Sciatic nerve (tissue), 2 donors: ENCODE measurements around the gene SRP9. TPM values are rescaled to one million over a fixed set of nuclear protein-coding genes. Genes with fewer than 3 reads are reported as not detected.
"Not testable (repeated sequence)": the region's sequence is repeated elsewhere in the genome, so short reads cannot be mapped to it uniquely, and the experiment has no call there.

ENCODE experiments used
- ATAC-seq: fragments of 200-7000 bp; cut with Tn5 transposase; one replicate; pipeline ENCODE4 v1.9.1; 2020; ENCODE audit warnings: mild to moderate bottlenecking, moderate library complexity
- DNase-seq: peaks from one replicate; pipeline ENCODE4 v3.0.0-alpha.2; 2020; ENCODE audit warnings: low spot score
- intact Hi-C: fragments of 100-400 bp; cut with DNase I; formaldehyde crosslinking; loops from one replicate; pipeline ENCODE4 v1.14.2; 2022
- total RNA-seq: library from RNA; stranded (reverse); fragmentation: NEBNext Ultra II Directional; extraction: Animal tissue kit (Norgen Biotek cat#: 25700); gene quantifications from one replicate; pipeline ENCODE4 v1.2.1, GENCODE V29; 2021
- donor health status: DM: no; HTN: no; CAD: no.
- donor health status: DM: no; HTN: no; CAD: no.

The SRP9 gene
- total RNA-seq, 1 donor from 2014 or later: 151 TPM

DNA sequence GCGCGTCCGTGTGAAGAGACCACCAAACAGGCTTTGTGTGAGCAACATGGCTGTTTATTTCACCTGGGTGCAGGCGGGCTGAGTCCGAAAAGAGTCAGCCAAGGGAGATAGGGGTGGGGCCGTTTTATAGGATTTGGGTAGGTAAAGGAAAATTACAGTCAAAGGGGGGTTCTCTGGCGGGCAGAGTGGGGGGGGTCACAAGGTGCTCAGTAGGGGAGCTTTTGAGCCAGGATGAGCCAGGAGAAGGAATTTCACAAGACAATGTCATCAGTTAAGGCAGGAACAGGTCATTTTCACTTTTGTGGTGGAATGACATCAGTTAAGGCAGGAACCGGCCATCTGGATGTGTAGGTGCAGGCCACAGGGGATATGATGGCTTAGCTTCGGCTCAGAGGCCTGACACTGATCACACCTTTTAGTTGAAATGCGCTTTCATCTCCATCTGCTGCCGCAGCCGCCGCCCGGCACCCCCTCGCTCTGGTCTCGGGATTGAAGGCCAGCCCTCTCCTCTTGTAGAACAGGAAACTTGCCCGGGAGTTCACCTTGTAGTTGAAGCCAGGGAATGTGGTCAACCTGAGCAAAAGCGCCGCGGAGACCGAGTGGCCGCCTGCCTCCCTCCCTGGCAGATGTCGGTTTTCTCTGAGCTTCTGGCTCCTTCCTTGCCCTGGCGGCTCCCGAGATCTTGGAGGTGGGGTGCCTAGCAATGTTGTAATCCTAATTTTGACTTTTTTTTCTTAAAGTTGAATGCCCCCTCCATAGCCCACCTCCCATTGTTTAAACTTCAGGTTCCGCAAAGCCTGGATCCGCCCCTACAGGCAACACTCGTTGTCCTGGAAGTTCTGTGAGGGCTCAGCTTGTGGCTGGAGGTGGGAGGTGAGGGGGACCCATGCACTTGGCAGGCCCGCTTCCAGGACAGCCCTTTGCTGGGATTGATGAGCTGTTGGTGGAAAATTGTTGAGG lies 33.2 kb downstream of the SRP9 start:
- intact Hi-C loops, ATAC-seq: not testable (repeated sequence)
- DNase-seq: peak; percentile 65

DNA sequence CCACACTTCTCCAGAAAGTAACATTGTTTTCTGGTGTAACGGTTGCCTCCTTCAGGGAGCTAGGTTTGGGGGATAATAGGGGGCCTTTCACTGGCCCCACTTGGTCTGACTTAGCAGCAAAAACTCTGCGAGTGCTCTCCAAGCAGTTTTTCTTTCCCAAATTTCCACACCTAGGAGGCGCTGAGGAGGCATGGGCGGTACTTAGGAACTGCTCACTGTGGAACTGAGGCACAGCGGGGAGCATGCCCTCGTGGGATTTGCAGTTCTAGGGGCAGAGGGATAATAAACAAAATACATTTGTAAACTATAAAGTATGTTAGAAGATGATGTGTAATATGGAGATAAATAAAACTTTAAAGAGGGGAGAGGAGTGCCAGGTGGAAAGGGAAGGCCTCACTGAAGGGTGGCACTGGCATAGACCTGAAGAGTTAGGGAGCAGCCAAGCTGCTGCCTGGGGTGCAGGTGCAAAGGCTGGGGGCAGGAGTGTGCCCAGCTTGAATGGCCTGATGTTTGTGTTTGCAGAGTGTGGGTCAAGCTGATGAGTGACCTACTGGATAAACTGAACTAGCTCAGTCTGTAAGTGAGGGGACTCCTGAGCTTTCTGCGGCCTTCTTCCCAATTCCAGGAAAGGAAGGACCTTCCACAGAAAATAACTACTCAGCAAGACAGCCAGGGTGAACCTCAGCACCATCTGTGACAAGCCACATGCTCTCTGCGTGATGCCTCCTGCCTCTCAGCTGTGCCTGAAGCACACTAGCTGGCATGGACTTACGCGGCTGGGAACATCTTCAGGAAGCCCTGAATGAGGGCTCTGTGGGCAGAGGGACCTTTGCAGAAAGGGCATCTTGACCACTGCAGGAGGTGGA lies 34.2 kb downstream of the SRP9 start:
- ATAC-seq (no peak), DNase-seq (peak; percentile 69)
- intact Hi-C loops: no loop called here

DNA sequence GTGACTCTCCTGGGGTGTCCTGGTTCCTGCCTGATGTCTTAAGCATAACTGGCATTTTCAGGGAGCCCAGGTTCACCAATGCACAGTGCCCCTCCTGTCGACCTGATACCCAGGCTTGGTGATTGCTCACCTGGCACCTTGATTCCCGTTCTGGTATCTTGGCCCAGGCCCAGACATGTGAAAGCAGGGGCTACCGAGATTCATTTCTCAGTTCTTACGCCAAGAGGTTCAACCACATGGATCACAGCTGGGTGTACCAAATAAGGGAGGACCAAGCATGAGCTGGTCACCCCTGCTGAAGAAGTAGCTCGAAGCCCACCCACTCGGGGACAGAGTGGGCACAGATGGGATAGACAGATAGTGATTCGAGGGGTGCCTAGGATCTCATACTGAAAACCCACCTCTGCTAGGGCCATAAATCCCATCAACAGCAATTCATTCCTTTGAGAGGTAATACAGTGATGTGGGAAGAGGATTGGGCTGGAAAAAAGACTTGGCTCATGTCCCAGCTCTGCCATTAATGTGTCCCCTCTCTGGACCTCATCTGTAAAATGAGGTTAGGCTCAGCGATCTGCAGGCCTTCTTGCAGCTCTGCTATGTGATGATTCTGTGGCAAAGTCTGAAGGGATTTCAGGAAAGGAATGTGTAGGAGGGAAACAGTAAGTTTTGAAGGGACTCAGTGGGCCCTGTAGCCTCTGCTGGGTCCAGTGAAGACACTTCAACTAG lies 35.0 kb downstream of the SRP9 start:
- DNase-seq (no peak), ATAC-seq (peak; percentile 0)
- intact Hi-C loops: no loop called here

DNA sequence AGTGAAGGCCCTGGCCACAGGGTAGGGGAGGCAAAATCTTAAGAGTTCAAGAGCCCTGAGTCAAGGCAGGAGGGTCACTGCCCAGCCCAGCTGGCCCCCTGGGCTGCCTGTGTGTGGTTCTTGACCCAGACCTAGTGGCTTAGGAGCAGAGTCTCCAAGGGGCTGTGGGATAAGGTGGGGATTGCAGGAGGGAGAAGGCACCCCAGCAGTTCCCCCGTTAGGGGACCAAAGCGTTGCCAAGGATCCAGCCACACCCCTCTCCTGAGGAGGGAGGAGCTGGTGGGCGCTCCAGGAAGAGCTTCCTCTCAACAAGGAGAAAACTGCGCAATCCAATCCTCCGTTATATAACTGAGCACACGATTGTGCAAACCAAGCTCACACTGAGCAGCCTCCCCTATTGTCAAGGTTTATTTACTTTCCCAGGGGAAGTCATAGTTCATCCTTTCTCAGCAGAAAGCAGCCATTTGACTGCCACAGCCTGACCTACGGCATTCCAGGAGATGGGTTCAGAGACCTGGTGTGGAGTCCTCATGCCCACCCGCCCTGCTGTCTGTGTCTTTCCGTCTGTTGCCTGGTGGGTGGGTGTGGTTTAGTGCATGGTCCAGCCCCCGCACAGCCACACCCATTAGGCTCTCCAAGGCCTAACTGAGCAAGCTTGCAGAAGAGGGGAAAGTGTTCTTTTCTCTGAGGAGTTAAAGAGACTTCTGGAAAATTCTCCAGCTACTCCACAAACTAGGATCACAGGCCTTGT lies 35.8 kb downstream of the SRP9 start:
- ATAC-seq: peak; percentile 85
- intact Hi-C loops: no loop called here
- DNase-seq: peak; percentile 76

DNA sequence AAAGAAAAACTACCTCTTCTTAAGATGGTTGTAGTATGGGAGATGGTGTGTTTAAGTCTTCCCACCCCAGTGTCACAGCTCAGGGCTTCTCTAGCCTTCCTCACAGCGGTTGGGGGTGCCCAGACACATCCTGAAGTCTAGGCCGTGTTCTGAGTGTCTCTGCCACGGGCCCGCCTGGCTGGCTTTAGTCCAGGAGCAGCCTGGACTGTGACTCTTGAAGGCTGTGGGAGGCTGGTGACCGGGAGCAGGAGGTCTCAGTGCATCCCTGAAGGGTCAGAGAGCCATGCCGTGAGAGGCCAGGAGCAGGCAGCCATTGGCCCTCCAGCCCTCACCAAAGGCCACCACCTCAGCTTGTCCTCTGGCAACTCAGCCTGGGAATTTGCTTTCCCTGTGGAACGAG lies 36.8 kb downstream of the SRP9 start:
- intact Hi-C loops: no loop called here
- DNase-seq: no peak

DNA sequence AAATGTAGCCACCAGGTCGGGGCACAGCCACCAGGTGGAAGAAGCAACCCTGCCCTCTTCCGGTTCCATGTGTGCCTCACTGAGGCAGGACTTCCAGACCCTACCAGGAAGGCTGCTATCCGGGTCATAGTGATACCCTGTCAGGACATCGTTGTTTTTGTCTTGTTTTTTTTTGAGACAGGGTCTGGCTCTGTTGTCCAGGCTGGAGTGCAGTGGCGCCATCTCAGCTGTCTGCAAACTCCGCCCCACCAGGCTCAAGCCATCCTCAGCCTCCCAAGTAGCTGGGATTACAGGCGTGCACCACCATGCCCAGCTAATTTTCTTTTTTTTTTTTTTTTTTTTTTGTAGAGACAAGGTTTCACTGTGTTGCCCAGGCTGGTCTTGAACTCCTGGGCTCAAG lies 37.5 kb downstream of the SRP9 start:
- intact Hi-C loops, DNase-seq, ATAC-seq: not testable (repeated sequence)

More for the DNA sequence above, 36.8 kb downstream of the SRP9 start:
- no peak for ATAC-seq

DNA sequence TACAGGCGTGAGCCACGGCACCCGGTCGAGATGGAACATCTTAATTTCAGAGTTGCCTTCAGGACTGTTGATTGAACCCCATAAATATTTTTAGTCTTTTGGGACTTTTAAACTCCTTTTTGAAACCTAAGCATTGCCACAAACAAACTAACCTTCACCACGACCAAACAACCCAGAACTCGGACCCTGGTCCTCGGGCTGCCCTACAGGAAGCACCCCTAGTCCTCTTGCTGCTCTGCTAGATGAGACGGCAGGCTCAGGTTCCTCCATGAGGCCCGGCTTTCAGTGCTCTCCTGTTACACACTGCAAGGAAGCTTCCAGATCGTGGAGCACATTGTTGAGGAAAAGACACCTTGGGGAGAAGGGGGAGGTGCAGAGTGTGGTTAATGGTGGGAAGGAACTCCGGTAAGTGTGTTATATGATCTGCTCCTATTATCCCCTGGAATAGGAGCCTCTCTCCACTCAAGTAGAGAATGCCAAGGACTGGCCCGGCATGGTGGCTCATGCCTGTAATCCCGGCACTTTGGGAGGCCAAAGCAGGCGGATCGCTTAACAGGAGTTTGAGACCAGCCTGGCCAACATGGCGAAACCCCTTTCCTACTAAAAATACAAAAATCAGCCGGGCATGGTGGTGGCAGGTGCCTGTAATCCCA lies 38.0 kb downstream of the SRP9 start:
- intact Hi-C loops: no loop called here
- DNase-seq: no peak
- no peak for ATAC-seq

DNA sequence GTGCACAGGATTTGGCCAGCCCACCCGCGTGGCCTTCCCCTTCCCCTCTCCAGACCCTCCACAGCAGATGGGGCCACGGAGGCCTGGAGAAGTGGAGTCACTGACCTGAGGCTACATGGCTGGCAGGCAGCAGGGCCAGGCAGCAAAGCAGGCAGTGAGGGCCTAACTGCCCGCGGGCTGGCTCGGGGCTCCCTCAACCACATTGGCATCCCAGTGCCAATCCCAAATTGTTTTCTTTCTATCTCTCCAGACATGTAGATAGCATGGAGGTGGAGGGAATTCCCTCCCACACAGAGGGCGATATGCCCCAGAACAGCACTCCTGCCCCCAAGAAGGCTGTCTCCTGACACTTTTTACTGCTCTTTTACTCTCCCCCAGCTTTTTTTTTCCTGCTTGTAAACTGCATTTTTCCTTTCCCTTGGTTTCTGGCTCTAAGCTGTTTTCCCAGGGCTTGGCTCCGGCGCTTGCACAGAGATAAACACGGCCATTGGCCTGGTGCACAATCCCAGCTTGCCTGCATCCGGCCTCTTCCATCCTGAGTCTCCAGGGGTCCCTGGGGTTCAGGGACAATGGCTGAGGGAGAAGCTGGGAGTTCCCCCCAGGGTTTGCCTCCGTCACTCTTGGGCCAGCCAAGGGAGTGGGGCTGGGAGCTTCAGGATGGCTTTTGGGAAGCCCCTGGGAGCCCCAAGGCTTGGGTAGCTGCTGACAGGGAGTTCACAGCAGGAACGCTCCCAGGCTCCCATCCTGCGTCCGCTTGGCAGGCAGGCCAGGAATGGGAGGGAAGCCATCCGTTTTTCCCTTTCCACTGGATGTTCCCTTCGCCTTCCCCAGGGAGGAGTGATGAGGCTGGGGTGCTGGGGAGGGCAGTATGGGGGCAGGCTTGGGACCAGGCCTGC lies 39.3 kb downstream of the SRP9 start:
- DNase-seq (peak; percentile 69), ATAC-seq (peak; percentile 59)
- intact Hi-C loops: no loop called here

DNA sequence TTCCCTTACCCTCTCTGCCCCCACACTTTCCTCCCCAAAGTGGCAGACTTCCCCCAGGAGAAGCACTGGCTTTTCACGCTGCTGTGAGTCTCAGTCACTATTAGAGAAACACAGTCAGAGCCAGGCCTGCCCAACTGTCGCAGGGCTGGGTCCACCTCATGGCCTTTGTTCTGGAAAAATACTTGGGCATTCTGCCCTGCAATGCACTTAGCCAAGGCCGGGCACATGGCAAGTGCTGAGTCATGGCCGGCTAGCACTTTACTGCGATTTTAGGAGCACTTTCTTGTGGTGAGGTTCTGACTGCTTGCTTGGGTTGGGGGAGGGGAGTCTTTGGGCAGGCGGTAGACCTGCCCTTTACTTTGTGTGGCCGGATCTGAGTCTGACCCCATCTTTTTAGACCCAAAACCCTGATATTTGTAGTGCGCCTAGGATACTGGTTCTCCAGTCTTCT lies 40.0 kb downstream of the SRP9 start:
- intact Hi-C loops: no loop called here
- peak; percentile 64 for ATAC-seq
- peak; percentile 80 for DNase-seq

DNA sequence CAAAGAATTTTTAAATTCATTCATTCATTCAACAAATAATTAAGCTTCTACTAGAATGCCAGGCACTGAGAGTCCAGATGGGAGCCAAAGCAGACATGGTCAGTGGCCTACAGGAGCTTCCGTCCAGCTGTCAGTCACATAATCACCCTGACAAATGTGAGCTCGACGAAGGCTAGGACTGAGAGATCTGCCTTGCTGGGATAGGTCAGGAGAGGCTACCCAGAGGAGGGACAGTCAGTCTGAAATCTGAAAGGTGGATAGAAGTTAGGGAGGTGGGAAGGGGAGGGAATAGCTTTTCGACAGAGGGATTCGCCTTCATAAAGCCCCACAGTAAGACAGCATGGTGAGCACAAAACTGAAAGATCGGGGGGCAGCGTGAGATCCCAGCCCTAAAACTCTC lies 40.6 kb downstream of the SRP9 start:
- ATAC-seq (no peak), DNase-seq (no peak)
- intact Hi-C loops: no loop called here

DNA sequence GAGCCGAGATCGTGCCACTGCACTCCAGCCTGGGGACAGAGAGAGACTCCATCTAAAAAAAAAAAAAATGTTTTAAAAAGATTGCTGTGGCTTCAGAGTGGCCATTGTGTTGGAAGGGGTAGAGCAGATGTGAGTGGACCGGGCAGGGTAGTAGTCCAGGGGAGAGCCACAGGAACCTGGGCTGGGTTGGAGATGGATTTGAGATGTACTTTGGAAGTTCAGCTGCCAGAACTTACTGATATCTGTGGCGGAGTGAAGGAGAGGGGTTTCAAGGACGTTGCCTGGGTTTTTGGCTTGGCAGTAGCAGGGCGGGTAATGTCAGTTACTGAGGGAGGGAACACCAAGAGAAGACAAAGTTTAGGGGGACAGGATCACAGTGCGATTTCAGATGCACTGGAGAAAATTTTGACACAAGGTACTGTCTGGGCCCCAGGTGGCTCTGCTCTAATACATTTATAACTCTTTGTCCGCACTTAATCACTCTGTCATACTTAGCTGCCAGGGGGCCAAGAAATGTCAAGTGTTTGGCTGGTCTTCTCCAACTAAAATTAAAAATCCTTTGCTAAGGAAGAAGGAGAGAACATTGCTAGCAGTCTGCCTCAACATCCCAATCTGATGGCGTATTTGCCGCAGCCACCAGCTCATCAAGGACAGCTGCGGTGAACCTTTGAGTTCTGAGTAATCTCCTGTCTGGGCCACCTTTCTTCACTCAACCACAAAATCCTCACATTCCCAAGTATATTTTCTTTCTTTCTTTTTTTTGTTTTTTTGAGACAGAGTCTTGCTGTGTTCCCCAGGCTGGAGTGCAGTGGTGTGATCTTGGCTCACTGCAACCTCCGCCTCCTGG lies 41.9 kb downstream of the SRP9 start:
- ATAC-seq: no peak

DNA sequence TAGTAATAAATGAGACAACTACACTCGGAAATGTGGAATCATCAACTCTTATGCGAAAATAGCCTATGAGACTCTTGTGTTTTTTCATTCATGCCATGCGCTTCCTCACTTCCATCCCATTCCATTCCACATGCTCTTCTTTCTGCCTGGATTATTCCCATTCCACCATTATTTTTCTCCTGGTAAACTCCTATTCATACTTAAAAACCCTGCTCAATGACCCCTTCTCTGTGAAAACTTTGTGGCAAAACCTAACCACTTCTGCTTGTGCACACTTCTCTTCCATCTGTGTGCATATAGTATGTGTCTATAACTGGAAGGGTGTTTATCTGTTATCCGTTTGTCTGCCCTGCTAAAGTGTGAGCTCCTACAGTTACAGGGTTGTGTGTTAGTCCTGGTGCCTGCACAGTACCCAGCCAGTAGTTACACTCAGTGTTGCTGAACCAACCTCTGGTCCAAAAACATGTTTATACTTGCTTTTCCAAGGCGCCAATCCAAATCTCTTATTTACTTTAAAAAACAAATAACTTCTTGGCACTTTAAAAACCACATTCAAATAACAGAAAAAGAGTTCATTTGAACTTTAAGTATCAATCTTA lies 43.0 kb downstream of the SRP9 start:
- no peak for DNase-seq
- no peak for ATAC-seq
- intact Hi-C loops: no loop called here

More for the DNA sequence above, 41.9 kb downstream of the SRP9 start:
- intact Hi-C loops: no loop called here
- DNase-seq: no peak

DNA sequence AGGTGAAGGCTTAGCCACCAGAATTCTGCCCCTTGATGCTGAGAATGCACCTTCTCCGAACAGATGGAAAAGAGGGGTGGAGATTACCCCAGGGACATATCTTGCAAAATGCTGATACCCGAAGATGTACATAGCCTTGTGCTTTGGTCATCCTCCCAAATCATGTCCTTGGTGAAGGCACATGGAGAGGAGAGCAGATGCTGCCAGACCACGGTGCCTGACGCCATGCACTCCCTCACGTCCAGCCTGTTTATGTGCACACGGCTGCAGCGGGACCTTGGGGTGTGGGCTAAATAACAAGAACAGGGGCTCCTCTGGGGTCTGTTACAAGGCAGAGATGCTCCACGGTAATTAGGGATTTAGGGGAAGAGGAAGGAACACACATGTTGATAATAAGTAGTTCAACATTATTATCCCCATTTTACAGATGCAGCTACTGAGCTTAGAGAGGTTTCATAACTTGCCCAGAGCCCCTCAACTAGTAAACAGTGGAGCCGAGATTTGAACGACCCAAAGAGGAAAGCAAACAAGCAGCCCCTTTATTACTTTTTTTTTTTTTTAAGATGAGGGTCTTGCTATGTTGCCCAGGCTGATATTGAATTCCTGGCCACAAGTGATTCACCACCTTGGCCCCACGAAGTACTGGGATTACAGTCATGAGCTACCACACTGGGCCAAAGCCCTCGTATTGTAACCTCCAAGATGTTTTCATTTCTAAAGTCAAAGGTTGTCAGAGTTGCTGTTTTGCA lies 45.2 kb downstream of the SRP9 start:
- no peak for ATAC-seq
- DNase-seq: no peak
- intact Hi-C loops: no loop called here

DNA sequence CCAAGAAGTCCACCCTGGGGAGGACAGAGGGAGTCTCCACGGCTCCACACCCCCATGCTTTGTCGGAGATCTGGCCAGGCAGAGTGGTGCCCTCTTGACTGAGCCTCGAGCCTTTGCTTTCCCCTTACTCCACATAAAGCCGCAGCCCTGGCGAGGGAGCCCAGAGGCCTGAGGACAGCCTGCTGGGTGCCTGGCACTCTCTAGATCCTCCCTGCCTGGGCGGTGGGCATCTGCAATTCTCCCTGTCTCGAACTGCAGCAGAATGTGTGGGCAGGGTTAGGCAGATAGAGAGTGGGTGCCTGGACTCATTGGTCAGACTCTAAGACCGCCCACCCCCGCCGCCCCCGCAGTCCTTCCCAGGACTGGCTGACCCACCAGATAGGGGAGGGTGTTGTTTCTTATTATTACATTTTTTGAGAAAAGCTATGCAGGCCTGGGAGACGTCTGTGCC lies 46.2 kb downstream of the SRP9 start:
- DNase-seq (no peak), ATAC-seq (no peak)
- intact Hi-C loops: no loop called here

DNA sequence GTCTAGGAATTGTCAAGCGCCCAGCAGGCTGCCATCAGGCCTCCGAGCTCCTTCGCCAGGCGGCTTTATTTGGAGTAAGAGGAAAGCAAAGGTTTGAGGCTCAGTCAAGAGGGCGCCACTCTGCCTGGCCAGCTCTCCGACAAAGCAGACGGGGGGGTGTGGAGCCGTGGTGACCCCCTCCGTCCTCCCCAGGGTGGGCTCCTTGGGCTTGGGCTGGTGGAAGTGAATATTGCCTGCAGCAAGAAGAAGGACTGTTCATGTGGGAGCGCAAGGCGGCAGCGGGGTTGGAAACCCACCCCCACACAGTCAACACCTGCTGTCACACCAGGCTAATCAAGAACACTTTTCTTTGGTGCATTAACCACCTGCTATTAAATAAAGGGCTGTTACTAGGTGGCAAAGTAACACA lies 46.9 kb downstream of the SRP9 start:
- ATAC-seq (no peak), DNase-seq (no peak)
- intact Hi-C loops: no loop called here
